ENCODE results near the gene ZFP57. TPM values are rescaled to one million over a fixed set of nuclear protein-coding genes. Genes with fewer than 3 reads are reported as not detected.

The ZFP57 gene
- total RNA-seq, 1 experiment from 2014 or later, result 0.83 TPM

DNA sequence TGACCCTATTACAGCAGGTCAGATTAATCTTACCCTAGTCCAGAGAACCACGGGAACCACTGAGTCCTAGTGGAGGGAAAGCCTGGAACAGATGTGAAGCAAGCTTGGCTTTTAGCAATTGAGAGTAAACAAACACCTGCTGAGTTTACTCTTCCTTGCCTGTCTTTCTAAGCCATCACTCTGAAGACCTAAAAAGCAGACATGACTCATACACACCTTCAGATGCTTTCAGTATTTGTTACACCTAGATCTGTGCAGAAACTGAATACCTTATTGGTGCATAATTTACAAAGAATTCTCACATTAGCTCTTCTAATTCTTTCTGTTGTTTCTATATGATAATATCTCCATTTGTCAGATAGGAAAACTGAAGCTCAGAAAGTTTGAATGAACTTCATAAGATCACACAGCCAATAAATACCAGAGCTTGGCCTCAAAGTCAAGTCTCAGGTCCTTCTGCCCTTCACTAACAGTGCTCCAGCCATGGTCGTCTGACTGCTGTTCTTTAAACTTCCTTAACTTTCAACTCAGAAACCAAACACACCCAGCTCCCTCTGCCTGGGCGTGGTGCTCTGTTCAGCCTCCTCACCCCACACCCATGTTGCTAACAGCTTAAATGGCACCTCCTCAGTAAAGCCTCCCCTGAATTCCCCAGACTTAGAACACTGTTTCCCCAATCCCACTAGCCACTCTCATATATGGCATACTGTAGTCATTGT is 39.4 kb downstream of the ZFP57 start:
- H3K27ac Mint-ChIP-seq (ENCODE audit: unreplicated experiment), result no peak overlapping the region
- H3K4me3 Mint-ChIP-seq (ENCODE audit: low read depth, unreplicated experiment), result no peak overlapping the region
- no peaks in the 10 kb centered on the region for H3K36me3 Mint-ChIP-seq (ENCODE audit: insufficient read depth, unreplicated experiment)
- H3K4me1 Mint-ChIP-seq (ENCODE audit: low read depth, unreplicated experiment), result peaks cover 12% of the 10 kb centered on the region
- TF ChIP-seq, protein P1, sequence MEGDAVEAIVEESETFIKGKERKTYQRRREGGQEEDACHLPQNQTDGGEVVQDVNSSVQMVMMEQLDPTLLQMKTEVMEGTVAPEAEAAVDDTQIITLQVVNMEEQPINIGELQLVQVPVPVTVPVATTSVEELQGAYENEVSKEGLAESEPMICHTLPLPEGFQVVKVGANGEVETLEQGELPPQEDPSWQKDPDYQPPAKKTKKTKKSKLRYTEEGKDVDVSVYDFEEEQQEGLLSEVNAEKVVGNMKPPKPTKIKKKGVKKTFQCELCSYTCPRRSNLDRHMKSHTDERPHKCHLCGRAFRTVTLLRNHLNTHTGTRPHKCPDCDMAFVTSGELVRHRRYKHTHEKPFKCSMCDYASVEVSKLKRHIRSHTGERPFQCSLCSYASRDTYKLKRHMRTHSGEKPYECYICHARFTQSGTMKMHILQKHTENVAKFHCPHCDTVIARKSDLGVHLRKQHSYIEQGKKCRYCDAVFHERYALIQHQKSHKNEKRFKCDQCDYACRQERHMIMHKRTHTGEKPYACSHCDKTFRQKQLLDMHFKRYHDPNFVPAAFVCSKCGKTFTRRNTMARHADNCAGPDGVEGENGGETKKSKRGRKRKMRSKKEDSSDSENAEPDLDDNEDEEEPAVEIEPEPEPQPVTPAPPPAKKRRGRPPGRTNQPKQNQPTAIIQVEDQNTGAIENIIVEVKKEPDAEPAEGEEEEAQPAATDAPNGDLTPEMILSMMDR (IDR thresholded peaks at IDR 0.05; ENCODE audit: unreplicated experiment), result no peak
- CTCF ChIA-PET, result interaction anchor here (0.7 to 1.3 kb wide), 4 partner anchors 9 to 55 kb away, joined by 3 to 5 read pairs (median 4); partner anchors contain the start of gene GABBR1
- no peaks in the 10 kb centered on the region for H3K9me3 Mint-ChIP-seq (ENCODE audit: low read depth, unreplicated experiment)
- no TSS peak for BruUV-seq (replicated peaks)
- peak; percentile 20 for DNase-seq
- intact Hi-C loops (cut with micrococcal nuclease; ENCODE audit: unreplicated experiment), result no loop called here
- peaks cover 21% of the 10 kb centered on the region for H3K27me3 Mint-ChIP-seq (ENCODE audit: unreplicated experiment)

DNA sequence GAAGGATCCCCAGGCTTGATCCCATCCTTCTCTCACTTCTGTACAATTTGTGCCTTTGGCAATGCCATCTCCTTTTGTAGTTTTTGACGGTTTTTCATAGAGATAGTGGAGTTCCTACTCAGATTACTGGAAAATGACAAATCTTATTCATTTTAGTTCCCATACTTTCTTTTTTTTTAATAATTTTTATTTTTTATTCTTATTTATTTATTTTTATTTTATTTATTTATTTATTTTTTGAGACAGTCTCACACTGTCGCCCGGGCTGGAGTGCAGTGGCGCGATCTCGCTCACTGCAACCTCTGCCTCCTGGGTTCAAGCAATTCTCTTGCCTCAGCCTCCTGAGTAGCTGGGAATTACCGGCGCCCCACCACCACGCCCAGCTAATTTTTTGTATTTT is 43.7 kb downstream of the ZFP57 start:
- no peak overlapping the region for H3K27ac Mint-ChIP-seq (ENCODE audit: unreplicated experiment)
- peaks cover 23% of the 10 kb centered on the region for H3K27me3 Mint-ChIP-seq (ENCODE audit: unreplicated experiment)
- peaks cover 21% of the 10 kb centered on the region for H3K4me1 Mint-ChIP-seq (ENCODE audit: low read depth, unreplicated experiment)
- DNase-seq, result no peak
- intact Hi-C loops (cut with micrococcal nuclease; ENCODE audit: unreplicated experiment), result no loop called here
- H3K9me3 Mint-ChIP-seq (ENCODE audit: low read depth, unreplicated experiment), result no peaks in the 10 kb centered on the region
- CTCF ChIA-PET, result interaction anchor here (0.6 to 1.1 kb wide), 2 partner anchors 11 to 23 kb away, joined by 3 to 5 read pairs; no protein-coding TSS in a partner anchor
- peaks cover 12% of the 10 kb centered on the region for H3K36me3 Mint-ChIP-seq (ENCODE audit: insufficient read depth, unreplicated experiment)
- BruUV-seq (replicated peaks), result no TSS peak
- TF ChIP-seq, protein P1 (IDR thresholded peaks at IDR 0.05; ENCODE audit: unreplicated experiment), result no peak
- no peak overlapping the region for H3K4me3 Mint-ChIP-seq (ENCODE audit: low read depth, unreplicated experiment)

DNA sequence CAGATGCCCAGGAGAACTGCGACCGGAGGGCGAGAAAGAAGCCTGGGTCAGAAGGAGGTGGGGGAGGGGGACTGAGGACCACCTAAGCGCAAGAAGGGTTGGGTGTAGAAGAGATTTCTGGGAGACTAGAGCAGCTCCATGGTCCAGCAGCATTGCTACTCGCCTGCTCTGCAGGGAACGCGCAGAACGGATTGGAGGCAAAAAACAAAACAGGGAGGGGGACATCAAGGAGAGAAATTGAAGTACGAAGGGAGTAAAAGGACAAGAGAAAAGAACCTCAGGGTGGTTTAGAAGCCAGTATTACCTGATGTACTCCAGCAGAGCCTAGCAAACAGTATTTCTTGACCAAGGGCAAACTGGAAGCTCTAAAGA is 47.4 kb downstream of the ZFP57 start:
- peaks cover 21% of the 10 kb centered on the region for H3K27me3 Mint-ChIP-seq (ENCODE audit: unreplicated experiment)
- H3K36me3 Mint-ChIP-seq (ENCODE audit: insufficient read depth, unreplicated experiment), result peaks cover 24% of the 10 kb centered on the region
- intact Hi-C loops (cut with micrococcal nuclease; ENCODE audit: unreplicated experiment), result no loop called here
- H3K4me3 Mint-ChIP-seq (ENCODE audit: low read depth, unreplicated experiment), result peak overlapping the region; percentile 73
- TF ChIP-seq, protein P1 (IDR thresholded peaks at IDR 0.05; ENCODE audit: unreplicated experiment), result no peak
- H3K4me1 Mint-ChIP-seq (ENCODE audit: low read depth, unreplicated experiment), result peaks cover 34% of the 10 kb centered on the region
- BruUV-seq (replicated peaks), result no TSS peak
- no peak for DNase-seq
- no peaks in the 10 kb centered on the region for H3K9me3 Mint-ChIP-seq (ENCODE audit: low read depth, unreplicated experiment)
- no peak overlapping the region for H3K27ac Mint-ChIP-seq (ENCODE audit: unreplicated experiment)
- CTCF ChIA-PET, result interaction anchor here (0.6 to 2.0 kb wide), 4 partner anchors 14 to 600 kb away, joined by 4 to 19 read pairs (median 8); no protein-coding TSS in a partner anchor

DNA sequence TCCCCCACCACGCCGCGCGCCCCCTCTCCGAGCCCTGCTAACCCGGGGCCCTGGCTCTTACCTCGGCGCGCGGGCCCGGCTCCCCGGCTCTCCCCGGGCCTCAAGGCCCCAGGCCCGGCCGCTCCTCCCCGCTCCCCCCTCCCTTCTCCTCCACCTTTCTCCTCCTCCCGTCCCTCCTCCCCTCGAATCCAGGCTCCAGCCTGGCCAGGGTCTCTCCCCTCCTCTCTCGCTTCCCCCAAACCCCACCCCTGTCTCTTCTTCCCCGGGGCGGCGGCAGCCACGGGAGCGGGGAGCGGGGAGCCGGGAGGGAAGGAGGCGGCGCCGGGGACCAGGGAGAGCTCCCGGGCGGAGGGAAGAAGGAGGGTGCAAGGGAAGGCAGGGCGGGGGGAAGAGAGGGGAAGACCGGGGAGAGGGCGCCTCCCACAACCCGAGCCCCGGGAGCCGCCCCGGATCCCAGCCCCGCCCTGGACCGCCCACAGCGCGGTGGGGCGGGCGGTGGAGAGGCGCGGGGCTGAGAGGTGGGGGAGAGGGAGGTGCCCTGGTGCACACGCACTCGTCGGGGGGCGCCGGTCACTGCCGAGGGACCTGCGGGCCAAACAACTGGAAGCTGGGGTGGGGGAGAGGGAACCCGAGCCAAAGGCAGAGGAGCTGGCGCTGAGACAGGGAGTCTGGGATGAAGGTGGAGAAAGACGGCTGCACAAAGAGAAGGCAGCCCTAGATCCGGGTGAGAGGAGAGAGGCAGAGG is 48.0 kb downstream of the ZFP57 start, which contains the start of gene GABBR1:
Gene GABBR1 (minus strand): TSS at position 395 of the 745 bp plus-strand sequence. CDS start 798 bp downstream, outside the sequence.
- peaks cover 15% of the 10 kb centered on the region for H3K27me3 Mint-ChIP-seq (ENCODE audit: unreplicated experiment)

More for the DNA sequence above, 48.0 kb downstream of the ZFP57 start, which contains the start of gene GABBR1:
- CTCF ChIA-PET, result interaction anchor here (0.6 to 2.0 kb wide), 8 partner anchors 9 to 599 kb away, joined by 3 to 19 read pairs (median 4); partner anchors contain the start of gene OR12D1
- H3K36me3 Mint-ChIP-seq (ENCODE audit: insufficient read depth, unreplicated experiment), result peaks cover 30% of the 10 kb centered on the region
- no TSS peak for BruUV-seq (replicated peaks)
- H3K4me1 Mint-ChIP-seq (ENCODE audit: low read depth, unreplicated experiment), result peaks cover 34% of the 10 kb centered on the region
- DNase-seq, result peak; percentile 90
- H3K9me3 Mint-ChIP-seq (ENCODE audit: low read depth, unreplicated experiment), result no peaks in the 10 kb centered on the region
- TF ChIP-seq, protein P1 (IDR thresholded peaks at IDR 0.05; ENCODE audit: unreplicated experiment), result no peak
- H3K27ac Mint-ChIP-seq (ENCODE audit: unreplicated experiment), result peak within 1 kb of the TSS; percentile 9
- intact Hi-C loops (cut with micrococcal nuclease; ENCODE audit: unreplicated experiment), result no loop called here
- H3K4me3 Mint-ChIP-seq (ENCODE audit: low read depth, unreplicated experiment), result peak within 1 kb of the TSS; percentile 73
